Astrocyte of the spinal cord (primary cell): Measurements from ENCODE around the gene PTBP1.
"Not testable (repeated sequence)": the region's sequence is repeated elsewhere in the genome, so short reads cannot be mapped to it uniquely, and the experiment has no call there.

Source experiments
- DNase-seq: peaks from one replicate; pipeline ENCODE4 v3.0.0; 2011; ENCODE audit warnings: low read depth, low spot score
- H3K4me3 ChIP-seq: 2 replicates; pipeline ENCODE4 v1.5.1; 2011; ENCODE audit warnings: low read depth, mild to moderate bottlenecking, low read length, moderate library complexity
- in situ Hi-C: cut with HindIII; loops from 2 replicates; pipeline ENCODE4 v1.10.0; 2017; ENCODE audit warnings: low sequenced_read_pairs
- TF ChIP-seq, protein P1 (sequence below): IDR thresholded peaks from 2 replicates; pipeline ENCODE4 v1.5.1; 2012; ENCODE audit warnings: low read depth, mild to moderate bottlenecking, low read length, inconsistent platforms

PTBP1 gene

DNA sequence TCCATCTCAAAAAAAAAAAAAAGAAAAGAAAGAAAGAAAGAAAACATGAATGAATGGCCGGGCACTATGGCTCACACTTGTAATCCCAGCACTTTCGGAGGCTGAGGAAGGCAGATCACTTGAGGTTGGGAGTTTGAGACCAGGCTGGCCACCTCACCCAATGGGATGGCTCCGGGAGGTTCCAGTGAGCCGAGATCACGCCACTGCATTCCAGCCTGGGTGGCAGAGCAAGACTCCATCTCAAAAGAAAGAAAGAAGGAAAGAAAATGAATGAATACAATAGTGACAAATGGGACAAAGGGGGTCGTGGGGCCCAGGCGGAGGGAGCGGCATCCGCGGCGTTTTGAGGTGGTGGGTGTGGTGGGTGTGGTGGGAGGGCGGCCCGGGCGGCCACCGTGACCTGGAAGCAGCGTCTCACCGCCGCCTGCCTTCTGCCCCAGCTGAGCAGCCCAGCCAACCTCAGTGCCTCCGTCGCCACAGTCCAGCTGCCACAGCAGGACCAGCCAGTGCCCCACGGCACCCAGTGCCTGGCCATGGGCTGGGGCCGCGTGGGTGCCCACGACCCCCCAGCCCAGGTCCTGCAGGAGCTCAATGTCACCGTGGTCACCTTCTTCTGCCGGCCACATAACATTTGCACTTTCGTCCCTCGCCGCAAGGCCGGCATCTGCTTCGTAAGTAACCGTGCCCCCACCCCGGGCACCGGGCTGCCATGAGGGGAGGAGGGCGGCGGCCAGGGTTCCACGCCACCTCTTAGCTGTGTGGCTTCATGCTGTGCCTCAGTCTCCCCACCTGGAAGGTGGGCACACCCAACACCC lies 48.7 kb downstream of the PTBP1 start:
- in situ Hi-C loops, result no loop called here
- TF ChIP-seq, protein P1, sequence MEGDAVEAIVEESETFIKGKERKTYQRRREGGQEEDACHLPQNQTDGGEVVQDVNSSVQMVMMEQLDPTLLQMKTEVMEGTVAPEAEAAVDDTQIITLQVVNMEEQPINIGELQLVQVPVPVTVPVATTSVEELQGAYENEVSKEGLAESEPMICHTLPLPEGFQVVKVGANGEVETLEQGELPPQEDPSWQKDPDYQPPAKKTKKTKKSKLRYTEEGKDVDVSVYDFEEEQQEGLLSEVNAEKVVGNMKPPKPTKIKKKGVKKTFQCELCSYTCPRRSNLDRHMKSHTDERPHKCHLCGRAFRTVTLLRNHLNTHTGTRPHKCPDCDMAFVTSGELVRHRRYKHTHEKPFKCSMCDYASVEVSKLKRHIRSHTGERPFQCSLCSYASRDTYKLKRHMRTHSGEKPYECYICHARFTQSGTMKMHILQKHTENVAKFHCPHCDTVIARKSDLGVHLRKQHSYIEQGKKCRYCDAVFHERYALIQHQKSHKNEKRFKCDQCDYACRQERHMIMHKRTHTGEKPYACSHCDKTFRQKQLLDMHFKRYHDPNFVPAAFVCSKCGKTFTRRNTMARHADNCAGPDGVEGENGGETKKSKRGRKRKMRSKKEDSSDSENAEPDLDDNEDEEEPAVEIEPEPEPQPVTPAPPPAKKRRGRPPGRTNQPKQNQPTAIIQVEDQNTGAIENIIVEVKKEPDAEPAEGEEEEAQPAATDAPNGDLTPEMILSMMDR, result no peak
- no peak overlapping the region for H3K4me3 ChIP-seq
- no peak for DNase-seq

DNA sequence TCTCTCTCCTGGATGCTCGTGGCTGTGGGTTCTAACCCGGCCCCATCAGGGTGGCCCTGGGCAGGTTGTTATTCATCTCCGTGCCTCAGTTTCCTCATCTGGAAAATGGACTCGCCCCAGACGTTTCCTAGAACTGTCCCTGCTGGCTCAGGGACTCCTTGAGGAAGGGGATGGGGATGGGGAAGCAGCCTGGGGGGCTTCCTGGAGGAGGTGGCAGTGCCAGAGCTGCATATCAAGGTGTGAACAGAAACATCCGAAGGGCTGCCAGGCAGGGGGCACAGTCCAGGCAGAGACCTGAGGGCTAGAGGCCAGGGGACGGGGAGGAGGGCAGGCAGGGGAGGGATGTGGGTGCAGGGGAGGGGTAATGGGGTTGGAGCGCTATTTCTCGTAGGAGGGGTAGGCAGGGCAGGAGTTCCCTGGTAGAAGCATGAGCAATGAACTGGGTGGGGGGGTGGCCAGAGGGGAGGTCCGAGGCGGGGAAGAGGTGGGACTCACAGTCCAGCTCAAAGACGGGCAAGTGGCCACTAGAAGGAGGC lies 51.2 kb downstream of the PTBP1 start:
- no peak for DNase-seq
- no peak overlapping the region for H3K4me3 ChIP-seq
- TF ChIP-seq, protein P1, result no peak
- in situ Hi-C loops, result no loop called here

DNA sequence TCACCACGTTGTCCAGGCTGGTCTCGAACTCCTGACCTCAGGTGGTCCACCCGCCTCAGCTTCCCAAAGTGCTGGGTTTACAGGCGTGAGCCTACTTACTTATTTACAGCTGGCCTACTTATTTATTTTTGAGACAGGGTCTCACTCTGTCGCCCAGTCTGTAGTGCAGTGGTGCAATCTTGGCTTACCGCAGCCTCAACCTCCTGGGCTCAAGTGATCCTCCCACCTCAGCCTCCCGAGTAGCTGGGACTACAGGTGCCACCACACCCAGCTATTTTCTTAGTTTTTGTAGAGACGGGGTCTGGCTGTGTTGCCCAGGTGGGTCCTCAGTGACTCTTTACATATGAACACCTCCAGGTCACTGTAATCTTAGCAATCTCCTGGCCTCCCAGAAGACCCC lies 51.9 kb downstream of the PTBP1 start:
- H3K4me3 ChIP-seq, DNase-seq, in situ Hi-C loops: not testable (repeated sequence)

DNA sequence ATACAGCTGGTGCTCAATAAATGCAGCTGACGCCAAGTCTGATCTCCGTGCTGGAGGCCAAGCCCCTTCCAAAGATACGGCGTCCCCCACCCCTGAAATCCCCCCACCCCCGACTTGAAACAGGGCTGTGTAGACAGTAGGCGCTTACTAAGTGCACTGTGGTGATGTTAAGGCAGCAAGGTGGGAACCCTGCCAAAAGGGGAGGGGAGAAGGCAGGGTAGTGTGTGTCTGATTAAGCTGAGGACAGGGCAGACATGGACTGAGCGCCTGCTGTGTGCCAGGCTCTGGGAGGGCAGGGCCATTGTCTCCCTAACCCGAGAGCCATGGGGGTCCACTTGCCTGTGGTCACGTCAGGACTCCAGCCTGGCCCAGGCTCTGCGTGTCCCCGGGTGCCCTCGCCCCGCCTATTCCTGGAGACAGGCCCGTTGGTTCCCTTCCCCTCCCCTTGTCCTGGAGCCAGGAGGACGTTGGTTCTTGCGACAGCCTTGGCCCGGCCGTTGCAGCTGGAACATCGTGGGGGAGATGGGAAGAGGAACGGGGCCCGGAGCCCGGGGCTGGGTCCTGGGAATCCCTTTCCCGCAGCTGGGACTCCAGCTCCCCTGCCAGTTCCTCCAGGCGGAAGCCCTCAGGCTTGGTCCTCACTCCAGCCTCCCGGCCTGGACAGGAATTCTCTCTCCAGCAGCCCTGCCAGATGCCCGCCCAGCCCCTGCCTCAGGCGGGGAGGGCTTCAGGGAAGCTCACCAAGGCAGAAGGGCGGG lies 53.1 kb downstream of the PTBP1 start:
- in situ Hi-C loops, result no loop called here
- peak; percentile 83 for DNase-seq
- TF ChIP-seq, protein P1, result no peak
- H3K4me3 ChIP-seq, result no peak overlapping the region

DNA sequence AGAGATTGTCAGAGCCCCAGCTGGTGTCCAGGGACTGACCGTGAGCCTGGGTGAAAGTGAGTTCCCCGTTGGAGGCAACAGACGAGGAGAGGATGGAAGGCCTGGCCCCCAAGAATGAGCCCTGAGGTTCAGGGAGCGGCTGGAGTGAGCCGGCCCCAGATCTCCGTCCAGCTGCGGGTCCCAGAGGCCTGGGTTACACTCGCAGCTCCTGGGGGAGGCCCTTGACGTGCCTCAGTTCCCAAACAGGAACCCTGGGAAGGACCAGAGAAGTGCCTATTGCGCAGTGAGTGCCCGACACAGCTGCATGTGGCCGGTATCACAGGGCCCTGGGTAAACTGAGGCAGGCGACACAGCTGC lies 53.7 kb downstream of the PTBP1 start:
- in situ Hi-C loops, result no loop called here
- TF ChIP-seq, protein P1, result no peak
- DNase-seq, result no peak
- H3K4me3 ChIP-seq, result no peak overlapping the region

DNA sequence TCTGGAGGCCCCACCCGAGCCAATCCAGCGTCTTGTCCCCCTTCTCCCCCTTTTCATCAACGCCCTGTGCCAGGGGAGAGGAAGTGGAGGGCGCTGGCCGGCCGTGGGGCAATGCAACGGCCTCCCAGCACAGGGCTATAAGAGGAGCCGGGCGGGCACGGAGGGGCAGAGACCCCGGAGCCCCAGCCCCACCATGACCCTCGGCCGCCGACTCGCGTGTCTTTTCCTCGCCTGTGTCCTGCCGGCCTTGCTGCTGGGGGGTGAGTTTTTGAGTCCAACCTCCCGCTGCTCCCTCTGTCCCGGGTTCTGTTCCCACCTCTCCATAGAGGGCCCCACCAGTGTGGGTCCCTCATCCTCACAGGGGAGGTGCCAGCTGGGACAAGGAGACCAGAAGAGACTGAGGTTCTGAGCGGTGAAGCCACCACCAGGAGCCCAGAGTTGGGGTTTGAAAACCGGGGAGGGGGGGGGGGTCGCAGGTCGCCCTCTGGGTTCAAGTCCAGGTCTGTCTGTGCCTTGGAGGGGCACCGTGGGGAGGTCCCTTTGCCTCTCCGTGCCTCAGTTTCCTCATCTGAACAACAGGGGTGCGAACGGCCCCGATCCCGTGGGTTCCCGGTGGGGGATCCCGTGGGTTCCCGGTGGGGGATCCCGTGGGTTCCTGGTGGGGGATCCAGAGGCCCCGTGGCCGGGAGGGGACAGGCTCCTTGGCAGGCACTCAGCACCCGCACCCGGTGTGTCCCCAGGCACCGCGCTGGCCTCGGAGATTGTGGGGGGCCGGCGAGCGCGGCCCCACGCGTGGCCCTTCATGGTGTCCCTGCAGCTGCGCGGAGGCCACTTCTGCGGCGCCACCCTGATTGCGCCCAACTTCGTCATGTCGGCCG lies 55.1 kb downstream of the PTBP1 start, which contains the start of gene ELANE:
Gene ELANE (plus strand): TSS at position 168 of the 878 bp plus-strand sequence. CDS start 26 bp downstream, at position 194.
- in situ Hi-C loops, result no loop called here
- TF ChIP-seq, protein P1, result no peak
- DNase-seq, result no peak

More for the DNA sequence above, 55.1 kb downstream of the PTBP1 start, which contains the start of gene ELANE:
- H3K4me3 ChIP-seq, result no peak within 1 kb of the TSS
